Measurements from ENCODE around the gene RIN3. TPM values are rescaled to one million over a fixed set of nuclear protein-coding genes. Genes with fewer than 3 reads are reported as not detected.
A peak's percentile ranks its signal among the peaks of the same experiment; 100 is the strongest.

Gene RIN3
- total RNA-seq, 4 donors from 2014 or later = 2.1 to 10.4 (median 7.2) TPM

DNA sequence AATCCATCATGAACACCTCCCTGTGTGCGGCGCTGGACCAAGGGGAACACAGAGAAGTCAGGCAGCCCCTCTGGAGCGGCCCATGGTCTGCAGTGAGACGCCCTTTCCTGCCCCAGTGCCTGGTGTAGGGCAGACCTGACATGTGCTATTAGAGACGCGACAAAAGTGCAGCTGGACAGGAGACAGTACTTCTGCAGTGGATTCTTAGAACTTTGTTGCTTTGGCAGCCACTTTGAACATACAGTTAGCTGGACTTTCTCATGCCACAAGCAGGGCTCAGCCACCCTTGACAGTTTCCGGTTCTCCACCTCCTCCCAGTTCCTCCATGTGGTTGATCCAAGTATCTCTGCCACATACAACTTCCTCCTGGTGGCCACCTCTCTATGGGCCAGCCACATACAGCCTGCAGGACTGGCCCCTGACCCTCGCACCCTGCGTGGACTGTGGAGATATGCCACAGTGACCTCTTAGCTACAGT, 188.9 kb downstream of the RIN3 start:
- 89% methylated on average over 8 of the region's 9 CpGs for WGBS
- no peaks in the 10 kb centered on the region for H3K4me1 ChIP-seq
- peaks cover 37% of the 10 kb centered on the region for H3K36me3 ChIP-seq
- TF ChIP-seq EP300 (IDR thresholded peaks at IDR 0.05) = no peak
- no peak for TF ChIP-seq POLR2A (IDR thresholded peaks at IDR 0.05)
- TF ChIP-seq, protein P1, sequence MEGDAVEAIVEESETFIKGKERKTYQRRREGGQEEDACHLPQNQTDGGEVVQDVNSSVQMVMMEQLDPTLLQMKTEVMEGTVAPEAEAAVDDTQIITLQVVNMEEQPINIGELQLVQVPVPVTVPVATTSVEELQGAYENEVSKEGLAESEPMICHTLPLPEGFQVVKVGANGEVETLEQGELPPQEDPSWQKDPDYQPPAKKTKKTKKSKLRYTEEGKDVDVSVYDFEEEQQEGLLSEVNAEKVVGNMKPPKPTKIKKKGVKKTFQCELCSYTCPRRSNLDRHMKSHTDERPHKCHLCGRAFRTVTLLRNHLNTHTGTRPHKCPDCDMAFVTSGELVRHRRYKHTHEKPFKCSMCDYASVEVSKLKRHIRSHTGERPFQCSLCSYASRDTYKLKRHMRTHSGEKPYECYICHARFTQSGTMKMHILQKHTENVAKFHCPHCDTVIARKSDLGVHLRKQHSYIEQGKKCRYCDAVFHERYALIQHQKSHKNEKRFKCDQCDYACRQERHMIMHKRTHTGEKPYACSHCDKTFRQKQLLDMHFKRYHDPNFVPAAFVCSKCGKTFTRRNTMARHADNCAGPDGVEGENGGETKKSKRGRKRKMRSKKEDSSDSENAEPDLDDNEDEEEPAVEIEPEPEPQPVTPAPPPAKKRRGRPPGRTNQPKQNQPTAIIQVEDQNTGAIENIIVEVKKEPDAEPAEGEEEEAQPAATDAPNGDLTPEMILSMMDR (IDR thresholded peaks at IDR 0.05) = no peak
- no peak for TF ChIP-seq POLR2AphosphoS5 (IDR thresholded peaks at IDR 0.05)
- H3K9me3 ChIP-seq = no peaks in the 10 kb centered on the region
- DNase-seq (ENCODE audit: low spot score in 2 of 2) = peak in 1 of 2 donors; percentile 53
- H3K27ac ChIP-seq = no peak overlapping the region
- no peak overlapping the region for H3K4me3 ChIP-seq
- no peaks in the 10 kb centered on the region for H3K27me3 ChIP-seq

DNA sequence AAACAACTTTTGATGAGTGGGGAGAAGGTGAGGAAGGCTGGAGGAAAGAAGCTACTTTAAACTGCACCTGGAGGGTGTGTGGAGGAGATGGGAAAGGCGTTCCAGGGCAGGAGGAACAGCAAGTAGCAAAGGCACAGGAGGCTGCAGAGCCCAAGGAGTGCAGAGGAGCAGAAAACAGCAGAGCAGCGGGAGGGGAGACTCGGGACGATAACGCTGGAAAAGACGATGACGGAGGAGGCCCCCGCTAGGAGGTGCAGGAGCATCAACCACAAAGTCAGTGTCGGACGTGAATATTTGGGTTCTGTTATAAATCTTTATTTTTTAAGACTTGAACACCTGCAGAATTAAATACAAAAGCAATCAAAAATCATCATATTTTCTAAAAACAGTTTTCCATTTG, 189.9 kb downstream of the RIN3 start:
- TF ChIP-seq POLR2A (IDR thresholded peaks at IDR 0.05) (no peak), EP300 (IDR thresholded peaks at IDR 0.05) (no peak), POLR2AphosphoS5 (IDR thresholded peaks at IDR 0.05) (no peak)
- TF ChIP-seq, protein P1 (IDR thresholded peaks at IDR 0.05) = no peak
- WGBS = 96% methylated on average over 10 of the region's 10 CpGs
- Histone ChIP-seq H3K4me1 (no peaks in the 10 kb centered on the region), H3K36me3 (peaks cover 40% of the 10 kb centered on the region), H3K4me3 (no peak overlapping the region), H3K27me3 (no peaks in the 10 kb centered on the region), H3K27ac (no peak overlapping the region), H3K9me3 (no peaks in the 10 kb centered on the region)
- no peak for DNase-seq (ENCODE audit: low spot score in 2 of 2)

DNA sequence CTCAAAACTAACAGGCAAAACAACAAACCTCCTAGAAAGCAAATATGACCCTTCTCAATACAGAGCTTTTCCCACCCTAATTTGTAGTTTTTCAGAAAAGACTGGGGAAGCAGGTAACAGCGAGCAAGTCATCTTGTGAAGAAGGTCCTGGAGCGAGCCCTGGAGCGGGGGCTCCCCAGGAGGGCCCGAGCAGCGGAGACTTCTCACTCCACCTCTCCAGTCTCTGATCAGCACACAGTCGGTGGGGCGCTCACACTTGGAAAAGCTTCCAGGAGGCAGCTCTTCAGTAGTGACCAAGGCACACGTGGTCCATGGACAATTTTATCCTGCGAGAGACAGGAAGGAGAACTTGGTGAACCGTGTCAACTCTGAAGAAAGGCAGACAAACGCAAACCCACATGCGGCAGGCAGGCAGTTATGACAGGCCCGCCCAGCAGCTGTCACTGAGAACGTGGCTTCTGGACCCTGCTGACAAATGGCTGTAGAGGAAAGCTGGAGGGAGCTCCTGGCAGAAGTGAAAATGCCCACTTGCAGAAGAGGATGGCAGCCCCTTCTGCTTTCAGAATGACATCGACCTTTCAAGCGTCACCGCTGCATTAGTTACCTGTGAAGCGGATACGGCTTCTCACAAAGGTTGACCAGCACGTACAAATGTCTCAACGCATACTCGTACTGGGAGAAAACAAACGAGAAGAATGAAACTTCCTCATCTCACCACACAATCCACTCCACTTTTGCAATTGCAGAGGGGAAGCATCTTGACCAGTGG, 190.6 kb downstream of the RIN3 start:
- Histone ChIP-seq H3K4me1 (no peaks in the 10 kb centered on the region), H3K4me3 (no peak overlapping the region), H3K27me3 (no peaks in the 10 kb centered on the region), H3K36me3 (peaks cover 43% of the 10 kb centered on the region), H3K27ac (no peak overlapping the region), H3K9me3 (no peaks in the 10 kb centered on the region)
- no peak for DNase-seq (ENCODE audit: low spot score in 2 of 2)
- WGBS = 86% methylated on average over 22 of the region's 23 CpGs
- TF ChIP-seq POLR2A (IDR thresholded peaks at IDR 0.05) (no peak), POLR2AphosphoS5 (IDR thresholded peaks at IDR 0.05) (no peak), EP300 (IDR thresholded peaks at IDR 0.05) (no peak)
- TF ChIP-seq, protein P1 (IDR thresholded peaks at IDR 0.05) = no peak

DNA sequence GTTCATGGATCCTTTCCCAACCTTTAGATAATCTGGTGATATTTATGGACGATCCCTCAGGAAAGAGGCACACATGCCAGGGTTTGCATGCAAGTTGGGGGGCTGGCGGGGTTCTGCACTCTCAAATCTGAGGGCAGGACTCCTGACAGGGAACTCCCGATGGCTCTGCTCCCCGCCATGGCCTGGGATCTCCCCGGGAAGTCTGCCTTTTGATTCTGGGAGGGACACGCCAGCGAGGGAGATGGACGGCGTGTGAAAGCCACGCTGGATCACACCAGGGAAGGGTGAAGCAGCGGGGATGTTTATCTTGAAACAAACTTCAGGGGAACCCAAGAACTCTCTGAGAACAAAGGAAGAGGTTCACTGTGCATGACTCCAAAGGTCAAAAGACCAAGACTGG, 191.2 kb downstream of the RIN3 start:
- WGBS = 90% methylated on average over 11 of the region's 11 CpGs
- Histone ChIP-seq H3K27ac (no peak overlapping the region), H3K4me3 (no peak overlapping the region), H3K36me3 (peaks cover 49% of the 10 kb centered on the region), H3K27me3 (no peaks in the 10 kb centered on the region), H3K9me3 (no peaks in the 10 kb centered on the region), H3K4me1 (no peaks in the 10 kb centered on the region)
- TF ChIP-seq POLR2A (IDR thresholded peaks at IDR 0.05) = no peak
- no peak for TF ChIP-seq EP300 (IDR thresholded peaks at IDR 0.05)
- TF ChIP-seq, protein P1 (IDR thresholded peaks at IDR 0.05) = no peak
- no peak for TF ChIP-seq POLR2AphosphoS5 (IDR thresholded peaks at IDR 0.05)
- DNase-seq (ENCODE audit: low spot score in 2 of 2) = no peak

DNA sequence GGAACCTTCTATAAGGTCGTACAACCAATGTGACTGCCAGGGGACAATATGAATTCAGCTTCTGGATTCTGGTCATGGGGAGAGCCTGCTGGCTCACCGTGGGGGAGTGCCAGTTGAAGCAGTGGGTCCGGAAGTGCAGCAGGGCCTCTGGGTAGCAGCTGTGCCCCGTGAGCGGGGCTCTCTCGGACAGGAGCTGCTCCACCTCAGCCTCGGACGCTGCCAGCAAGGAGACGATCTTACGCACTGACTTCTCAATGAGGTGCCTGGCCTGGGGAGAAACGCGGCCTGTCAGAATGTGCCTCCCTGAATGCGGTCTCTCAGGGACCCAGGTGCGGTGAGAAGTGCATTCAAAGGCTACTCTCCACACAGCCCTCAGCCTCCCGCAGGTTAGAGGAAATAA, 192.8 kb downstream of the RIN3 start:
- Histone ChIP-seq H3K36me3 (peaks cover 64% of the 10 kb centered on the region), H3K27ac (no peak overlapping the region), H3K4me3 (no peak overlapping the region), H3K27me3 (no peaks in the 10 kb centered on the region), H3K9me3 (no peaks in the 10 kb centered on the region), H3K4me1 (no peaks in the 10 kb centered on the region)
- WGBS = 91% methylated on average over 15 of the region's 15 CpGs
- TF ChIP-seq POLR2A (IDR thresholded peaks at IDR 0.05) (no peak), POLR2AphosphoS5 (IDR thresholded peaks at IDR 0.05) (no peak), EP300 (IDR thresholded peaks at IDR 0.05) (no peak)
- TF ChIP-seq, protein P1 (IDR thresholded peaks at IDR 0.05) = no peak
- DNase-seq (ENCODE audit: low spot score in 2 of 2) = no peak

All from suprapubic skin (tissue), 4 donors.